NCI-H1417 treated with DMSO at 0.1 percent for 48 hours (cell line): Measurements from ENCODE around the gene DMAP1.

Experiments
- DNase-seq: peaks from one replicate; lab custom pipeline; 2025; lab: John Stamatoyannopoulos, UW

DMAP1 gene

GRCh38 chr1:44256762-44257554 is 43.7 kb downstream of the DMAP1 start:
- DNase-seq, result peak; percentile 37

DNA sequence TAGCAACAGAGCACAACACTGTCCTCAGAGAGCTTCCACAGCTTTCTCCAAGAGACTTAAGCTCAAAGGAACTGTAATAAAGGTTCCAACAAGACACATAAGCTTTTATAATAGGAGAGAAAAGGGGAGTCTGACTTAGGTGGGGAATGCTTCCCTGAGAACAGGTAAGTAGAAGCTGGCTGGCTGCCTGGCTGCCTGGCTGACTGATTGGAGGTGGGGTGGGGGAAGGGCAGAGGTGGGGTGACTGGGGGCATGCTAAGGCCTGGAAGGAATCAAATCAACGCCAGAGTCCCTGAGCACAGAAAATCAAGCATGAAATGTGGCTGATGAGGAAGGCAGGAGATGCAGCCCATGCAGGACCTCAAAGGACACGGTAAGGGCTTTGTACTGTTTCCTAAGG is 45.8 kb downstream of the DMAP1 start:
- no peak for DNase-seq

DNA sequence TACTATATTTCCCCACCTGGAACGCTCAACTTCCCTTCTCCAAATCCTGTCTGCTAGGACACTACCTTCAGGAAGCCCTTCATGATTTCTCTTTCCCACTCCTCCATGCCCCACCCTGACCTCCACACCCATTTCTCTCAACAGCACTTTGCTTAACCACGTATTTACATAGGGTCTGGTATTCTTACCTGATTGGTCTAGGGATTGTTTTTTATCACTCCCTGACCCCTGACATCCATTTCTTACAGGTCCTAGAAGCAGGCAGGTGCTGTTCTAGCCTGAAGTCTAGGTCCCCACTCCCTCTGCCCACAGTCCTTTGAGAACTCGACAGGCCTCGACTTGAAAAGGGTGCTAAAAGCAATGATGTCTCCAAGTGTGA is 47.5 kb downstream of the DMAP1 start:
- DNase-seq, result no peak

DNA sequence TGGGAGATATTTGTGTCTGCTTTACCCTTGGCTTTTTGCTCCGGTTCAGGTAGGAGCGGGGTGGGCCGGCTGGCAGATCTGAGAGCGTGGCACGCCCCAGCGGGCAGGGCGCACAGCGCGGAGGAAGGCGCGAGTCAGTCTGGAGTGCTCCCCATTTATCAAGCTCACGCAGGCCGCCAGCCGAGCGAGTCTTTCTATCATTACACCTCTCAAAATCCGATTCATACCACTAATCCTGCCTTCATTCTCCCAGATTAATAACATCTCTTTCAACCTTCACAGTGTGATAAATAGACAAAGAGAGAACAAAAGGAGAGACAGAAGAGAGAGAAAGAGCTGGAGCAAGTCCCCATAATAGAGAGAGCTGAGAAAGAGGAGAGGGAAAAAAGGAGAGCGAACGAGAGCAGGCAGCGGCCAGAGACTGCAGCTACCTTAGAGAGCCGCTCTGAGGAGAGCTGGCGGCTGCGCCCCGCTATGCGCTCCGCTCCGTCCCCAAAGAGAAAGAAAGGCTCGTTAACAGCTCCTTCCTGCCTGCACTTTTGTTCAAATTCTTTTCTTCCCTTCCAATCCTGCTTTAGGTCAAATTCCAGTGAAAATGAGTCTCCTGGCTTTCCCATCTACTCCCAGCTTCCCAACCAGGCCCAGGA is 48.0 kb downstream of the DMAP1 start:
- DNase-seq, result no peak

- no peak for DNase-seq
Measured at GRCh38 chr1:44261962-44262361, 48.7 kb downstream of the DMAP1 start.

- no peak for DNase-seq
Measured at GRCh38 chr1:44262414-44262813, 49.1 kb downstream of the DMAP1 start.

- DNase-seq, result no peak
Measured at GRCh38 chr1:44262816-44263567, 49.7 kb downstream of the DMAP1 start.

DNA sequence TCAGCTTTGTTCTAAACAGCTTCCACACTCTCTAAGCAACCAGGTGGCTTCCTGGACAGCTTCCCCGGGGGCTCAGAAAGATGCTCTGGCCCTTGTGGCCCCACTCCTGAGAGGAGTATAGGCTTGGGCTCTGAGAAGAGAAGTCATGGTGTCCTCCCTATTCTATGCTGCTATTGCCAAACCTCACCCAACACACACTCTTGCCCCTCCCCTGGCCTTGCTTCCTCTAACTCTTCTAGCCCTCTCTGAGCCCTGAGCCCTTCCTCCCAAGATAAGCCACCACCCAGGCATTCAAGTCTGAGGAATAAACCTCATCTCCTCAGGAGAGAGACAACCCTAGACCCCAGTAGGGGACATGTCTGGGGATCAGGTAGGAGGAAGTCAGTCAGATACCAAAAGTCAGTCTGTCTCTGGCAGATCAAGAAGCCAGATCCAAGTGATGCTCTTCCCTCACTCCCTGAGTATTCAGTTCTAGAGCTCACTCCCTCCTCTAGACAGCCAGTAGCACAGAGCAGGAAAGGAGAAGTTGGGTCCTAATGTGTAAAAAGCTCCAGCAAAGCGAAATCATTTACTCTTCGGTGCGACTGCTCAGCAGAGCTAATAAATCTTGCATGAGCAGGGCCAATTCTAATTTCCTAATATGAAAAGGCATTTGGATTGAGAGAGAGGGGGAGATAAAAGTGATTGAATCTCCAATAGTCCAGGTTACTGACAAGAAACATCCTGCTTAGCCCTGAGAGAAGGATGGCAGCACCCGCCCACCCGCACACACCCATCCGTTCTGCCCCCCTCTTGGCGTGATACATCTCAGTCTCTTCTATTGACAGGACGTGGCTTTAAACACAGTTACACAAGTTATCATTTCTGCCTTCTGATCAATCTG is 50.5 kb downstream of the DMAP1 start:
- DNase-seq, result no peak

DNA sequence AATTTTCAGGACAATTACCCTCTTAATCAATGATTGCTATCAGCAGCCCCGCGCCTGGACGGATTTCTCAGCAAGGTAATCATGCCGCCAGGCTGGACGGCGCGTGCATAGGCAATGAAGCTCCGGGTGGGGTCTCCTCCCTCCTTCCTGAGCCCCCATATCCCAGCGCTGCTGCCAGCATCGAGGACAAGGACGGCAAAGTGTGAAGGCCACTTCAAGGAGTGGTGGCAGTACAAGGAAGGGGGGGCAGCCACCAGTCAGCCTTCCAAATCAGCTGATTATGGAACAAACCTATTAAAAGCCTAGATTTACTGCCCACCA is 51.1 kb downstream of the DMAP1 start:
- no peak for DNase-seq

GRCh38 chr1:44265656-44266358 is 52.5 kb downstream of the DMAP1 start:
- DNase-seq, result no peak

DNA sequence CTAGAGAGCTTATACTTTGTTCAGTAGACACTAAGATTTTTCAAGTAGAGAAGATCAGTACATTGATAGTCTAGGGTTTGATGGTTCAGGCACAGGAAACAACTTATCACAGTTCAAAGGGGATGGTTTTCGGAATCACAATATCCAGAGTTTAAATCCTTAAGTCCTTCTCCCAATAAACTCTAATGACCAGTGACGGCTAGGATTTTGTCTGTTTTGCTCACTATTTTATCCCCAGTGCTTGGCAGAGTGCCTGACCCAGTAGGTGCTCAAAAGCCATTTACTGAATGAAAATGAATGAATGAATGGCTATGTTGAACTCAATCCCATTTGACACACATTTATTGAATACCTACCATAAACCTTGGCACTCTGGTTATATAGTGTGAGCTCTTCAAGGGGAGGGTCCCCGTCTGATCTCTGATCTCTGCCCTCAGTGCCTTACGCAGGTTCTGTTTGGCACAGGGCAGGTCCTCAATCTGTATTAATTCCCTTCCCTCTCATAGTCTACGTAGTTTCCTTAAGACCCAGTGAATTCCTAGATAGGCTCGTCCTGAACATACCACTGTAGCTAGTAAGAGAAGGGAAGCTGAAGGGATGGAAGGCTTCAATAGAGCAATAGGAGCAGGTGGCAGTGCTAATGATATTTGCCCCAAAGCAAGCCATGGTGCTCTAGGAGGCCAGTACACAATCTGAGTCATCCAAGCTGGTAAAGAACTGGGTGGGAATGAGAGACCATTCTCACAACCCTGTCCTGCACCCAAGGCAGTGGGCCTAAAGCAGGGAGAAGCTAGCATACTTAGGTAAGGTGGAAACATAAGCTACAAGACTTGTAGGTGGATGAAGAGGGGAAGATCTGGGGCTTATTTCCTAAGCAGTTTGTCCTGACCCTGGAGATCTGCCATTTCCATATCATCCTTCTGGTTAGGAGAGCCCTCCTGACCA is 53.4 kb downstream of the DMAP1 start:
- no peak for DNase-seq

DNA sequence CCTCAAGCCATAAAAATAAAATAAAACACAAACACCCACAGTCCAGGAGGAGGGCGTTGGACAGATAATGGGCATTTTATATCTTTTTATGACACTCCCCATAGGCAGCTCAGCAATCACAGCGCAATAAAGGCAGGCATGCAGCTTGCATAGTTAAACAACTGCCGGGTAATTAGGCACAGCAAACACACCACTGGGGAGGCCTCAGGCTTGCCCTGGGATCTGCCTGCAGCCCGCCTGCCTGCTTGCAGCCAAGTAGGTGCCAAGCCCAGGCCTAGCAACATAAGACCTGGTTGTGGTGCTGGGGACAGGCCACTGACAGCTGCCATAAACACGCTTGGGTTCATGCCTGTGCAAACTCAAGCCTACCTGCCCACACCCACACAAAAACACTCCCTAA is 54.2 kb downstream of the DMAP1 start:
- DNase-seq, result peak; percentile 43

DNA sequence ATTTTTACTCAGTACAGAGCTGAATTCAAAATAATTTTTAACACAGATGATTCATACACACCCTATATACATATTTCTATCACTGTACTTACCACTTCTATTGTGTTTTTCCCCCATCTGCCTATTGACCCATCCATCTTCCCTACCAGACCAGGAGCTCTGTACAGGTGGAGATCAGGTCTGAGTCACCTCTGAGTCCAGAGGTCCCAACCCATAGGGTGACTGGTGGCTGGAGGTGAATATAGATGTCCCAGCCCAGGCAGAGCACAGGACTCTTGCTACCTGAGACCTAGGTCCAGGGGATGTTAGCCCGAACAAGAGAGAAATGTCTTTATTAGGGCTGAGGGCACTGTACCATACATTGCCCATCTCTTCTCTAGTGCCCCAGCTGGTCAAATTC is 54.8 kb downstream of the DMAP1 start:
- DNase-seq, result no peak
